ENCODE results near the gene LHX6. TPM values are rescaled to one million over a fixed set of nuclear protein-coding genes. Genes with fewer than 3 reads are reported as not detected.

The LHX6 gene
- total RNA-seq, 1 donor from 2014 or later = 0.13 TPM

DNA sequence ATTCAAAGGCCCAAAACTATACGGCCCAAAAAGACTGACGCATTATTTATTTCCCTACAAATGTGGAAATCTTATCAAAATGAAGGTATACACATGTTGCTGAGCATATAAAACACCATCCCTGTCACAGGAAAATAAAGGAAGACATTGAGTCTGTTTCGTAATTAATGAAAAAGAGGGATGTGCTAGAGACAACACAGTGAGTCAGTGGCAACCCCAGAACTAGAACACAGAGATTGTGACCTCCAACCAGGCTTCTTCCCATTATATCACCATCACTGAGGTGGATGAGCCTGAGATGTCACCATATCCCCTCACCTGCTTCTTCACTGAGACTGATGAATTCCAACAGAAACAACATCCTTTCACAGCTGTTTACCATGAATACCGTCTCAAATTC lies 73.0 kb downstream of the LHX6 start:
- DNase-seq (ENCODE audit: low read depth, low spot score) = no peak

Other genes with a start within 250 kb of the LHX6 start
- 1.8 and 3.7 TPM in 2 replicates for gene TTLL11, start 135.6 kb downstream of the LHX6 start, total RNA-seq
- 49.2 and 63.4 TPM in 2 replicates for gene NDUFA8, start 69.2 kb downstream of the LHX6 start, total RNA-seq
- not detected in 2 replicates for gene MORN5, start 69.0 kb downstream of the LHX6 start, total RNA-seq
- 6.9 and 11.3 TPM in 2 replicates for gene RBM18, start 35.9 kb upstream of the LHX6 start, total RNA-seq
- 41.3 and 42.6 TPM in 2 replicates for gene MRRF, start 35.9 kb upstream of the LHX6 start, total RNA-seq
- 14.4 and 28.7 TPM in 2 replicates for gene PTGS1, start 142.1 kb upstream of the LHX6 start, total RNA-seq
- not detected in 2 replicates for gene OR1J1, start 249.0 kb upstream of the LHX6 start, total RNA-seq